HG03565 (cell line): Measurements from ENCODE around the gene KRT75.

Source experiments
- ATAC-seq: cut with Tn5 transposase; IDR thresholded peaks from one replicate; pipeline ENCODE4 v1.9.1; 2021; ENCODE audit warnings: mild to moderate bottlenecking, moderate library complexity; ENCODE audit not compliant: unreplicated experiment

The KRT75 gene

DNA sequence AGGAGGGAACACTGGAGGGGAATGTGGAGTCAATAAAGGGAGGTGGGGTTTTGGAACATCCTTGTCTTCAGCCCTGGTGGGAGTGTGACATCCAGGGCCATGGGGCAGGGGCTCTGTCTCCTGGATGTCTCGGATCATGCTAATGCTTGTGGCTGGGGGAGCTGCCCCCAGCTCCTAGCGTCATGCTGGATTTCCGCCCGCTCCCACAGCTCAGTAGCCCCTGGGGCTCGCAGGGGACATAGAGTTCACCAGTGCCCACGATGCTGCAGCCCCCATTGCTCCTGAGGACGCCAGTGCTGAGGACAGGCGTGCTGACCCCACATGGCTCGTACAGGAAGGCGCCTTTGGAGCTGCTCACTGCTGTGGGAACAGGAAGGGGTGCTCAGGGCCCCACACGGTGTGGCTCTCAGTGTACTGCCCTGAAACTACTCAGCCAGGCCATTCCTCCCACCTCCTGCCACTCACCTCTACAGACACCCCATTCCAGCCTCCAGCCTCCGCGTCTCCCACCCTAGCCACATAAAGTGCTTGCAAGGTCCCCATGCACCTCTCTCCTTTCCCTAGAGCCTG, 39.2 kb downstream of the KRT75 start:
- ATAC-seq, result no peak

DNA sequence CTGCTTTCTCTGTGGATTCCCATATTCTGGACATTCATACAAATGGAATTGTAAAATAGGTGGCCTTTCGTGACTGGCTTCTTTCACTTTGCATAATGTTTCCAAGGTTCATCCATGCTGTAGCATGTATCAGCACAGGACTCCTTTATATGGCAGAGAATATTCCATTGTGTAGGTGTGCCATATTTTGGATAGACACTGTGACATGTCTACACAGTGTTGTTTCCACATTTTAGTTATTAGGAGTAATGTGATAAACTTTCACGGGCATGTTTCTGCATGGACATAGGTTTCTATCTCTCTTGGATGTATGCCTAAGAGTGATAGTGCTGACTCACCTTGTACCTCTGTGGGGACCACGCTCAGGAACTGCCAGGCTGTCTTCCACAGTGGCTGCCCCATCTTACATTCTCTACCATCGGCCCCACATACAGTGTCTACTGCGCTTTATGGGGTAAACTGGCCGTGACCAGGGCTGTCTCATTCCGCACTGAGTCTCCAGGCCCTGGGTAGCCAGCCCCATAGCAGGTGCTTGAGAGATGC, 41.6 kb downstream of the KRT75 start:
- ATAC-seq, result no peak

DNA sequence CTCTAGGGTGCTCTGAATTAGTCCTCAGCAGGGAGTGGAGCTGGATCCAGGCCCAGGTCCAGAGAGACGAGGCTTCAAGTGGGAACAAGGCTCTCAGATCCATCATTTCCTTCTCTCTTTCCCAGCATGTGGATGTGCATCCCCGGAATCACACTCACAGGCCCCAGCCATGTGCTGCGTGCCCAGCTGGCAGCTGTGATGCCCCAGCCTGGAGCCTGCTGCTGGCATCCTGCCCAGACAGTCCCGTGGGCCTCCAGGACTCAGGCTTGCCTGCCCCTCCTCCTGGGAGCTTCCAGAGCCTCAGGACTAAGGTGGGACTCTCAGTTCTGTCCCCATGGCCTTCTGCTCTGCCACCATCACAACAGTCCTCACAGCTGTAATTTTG, 42.6 kb downstream of the KRT75 start:
- ATAC-seq, result no peak

DNA sequence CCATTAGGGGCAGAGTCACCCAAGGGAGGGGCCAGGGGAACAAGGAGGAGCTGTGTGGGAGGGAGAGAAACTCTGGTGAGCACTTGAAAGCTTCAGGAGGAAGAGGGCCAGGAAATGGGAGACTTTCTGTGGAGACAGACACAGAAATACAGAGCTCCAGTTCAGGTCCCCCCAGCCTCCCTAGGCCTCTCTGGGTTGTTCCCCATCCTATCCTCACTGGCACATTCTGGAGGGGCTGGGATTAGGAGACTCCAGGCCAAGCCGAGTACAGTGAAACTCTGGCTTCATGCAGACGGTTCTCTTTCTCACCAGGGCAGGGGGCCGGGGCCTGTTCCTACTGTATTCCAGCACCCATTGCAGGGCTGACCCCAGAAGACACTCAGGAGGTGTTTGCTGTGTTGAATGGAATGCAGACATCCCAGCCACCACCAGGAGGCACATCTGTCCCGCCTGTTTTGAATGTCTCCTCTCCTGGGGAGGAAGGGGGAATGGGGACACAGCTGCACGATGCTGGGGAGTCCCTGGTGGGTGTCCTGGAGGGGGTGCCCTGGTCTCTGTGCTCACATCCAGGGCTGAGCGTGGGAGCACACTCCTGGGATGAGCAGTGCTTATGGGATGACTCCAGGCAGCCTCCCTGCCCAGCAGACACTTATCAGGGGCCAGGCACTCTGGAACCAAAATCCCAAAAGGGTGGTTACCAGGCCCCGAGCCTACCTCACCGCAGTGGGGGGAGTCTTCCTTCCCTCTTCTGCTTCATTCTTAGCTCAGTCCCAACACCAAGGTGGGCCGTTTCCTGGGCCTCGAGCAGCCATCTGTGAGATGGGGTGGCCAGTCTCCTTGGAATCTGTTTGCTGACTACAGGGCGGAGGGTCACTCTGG, 43.2 kb downstream of the KRT75 start:
- ATAC-seq, result no peak

DNA sequence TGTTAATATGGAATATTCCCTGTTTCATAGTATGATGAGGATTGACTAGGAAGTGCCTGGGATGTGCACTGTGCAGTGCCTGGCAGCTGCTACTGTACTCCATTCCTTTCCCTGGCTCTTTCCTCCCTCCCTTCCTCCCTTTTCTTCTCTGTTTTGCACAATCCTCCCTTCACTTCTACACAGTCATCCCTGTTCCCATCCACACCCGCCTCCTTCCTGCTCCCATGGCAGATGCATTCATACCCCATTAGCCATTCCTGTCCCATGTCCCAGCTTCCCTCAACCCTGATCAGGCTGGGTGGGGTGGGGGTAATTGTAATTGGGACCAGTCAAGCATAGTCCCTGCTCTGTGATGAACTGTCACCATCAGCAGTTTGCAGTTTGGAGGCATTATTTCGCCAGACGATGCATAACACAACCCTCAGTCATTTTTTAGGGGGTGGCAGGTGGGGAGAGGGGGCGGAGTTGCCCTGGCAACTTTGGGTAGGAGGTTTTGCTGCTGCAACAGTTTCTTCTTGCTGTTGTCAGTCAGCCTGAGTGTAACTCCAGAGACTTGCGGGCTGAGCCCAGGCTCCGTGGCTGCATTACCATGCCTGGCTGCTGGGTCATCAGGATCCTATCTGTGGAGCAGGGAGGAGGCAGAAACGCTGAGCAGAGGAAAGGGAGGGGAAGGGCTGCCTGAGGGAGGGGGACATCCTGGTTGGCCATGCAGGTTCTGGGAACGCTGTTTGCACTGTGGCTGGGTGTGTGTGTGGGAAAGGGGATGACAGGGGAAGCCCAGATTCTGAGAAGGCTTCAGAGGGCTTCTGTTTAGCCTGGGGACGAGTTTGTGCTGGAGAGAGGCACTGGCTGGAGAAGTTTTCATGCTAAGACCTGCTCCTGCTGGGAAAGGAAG, 44.6 kb downstream of the KRT75 start:
- ATAC-seq, result no peak

DNA sequence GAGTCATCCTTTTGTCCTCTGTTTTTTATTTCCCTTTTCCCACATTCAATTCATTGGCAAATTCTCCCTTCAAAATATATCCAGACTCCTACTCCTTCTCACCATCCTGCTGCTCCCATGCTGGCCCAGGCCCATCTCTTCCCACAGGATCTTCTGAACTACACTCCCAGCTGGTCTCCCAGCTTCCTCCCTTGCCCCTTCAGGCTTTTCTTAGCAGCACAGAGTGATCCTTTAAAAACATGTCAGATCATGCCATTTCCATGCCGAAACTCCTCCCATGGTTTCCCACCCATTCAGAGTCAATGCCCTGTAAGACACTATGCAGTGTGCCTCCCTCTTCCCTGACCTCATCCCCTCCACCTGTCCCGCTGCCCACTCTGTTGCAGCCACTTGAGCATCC, 46.3 kb downstream of the KRT75 start:
- ATAC-seq, result no peak

DNA sequence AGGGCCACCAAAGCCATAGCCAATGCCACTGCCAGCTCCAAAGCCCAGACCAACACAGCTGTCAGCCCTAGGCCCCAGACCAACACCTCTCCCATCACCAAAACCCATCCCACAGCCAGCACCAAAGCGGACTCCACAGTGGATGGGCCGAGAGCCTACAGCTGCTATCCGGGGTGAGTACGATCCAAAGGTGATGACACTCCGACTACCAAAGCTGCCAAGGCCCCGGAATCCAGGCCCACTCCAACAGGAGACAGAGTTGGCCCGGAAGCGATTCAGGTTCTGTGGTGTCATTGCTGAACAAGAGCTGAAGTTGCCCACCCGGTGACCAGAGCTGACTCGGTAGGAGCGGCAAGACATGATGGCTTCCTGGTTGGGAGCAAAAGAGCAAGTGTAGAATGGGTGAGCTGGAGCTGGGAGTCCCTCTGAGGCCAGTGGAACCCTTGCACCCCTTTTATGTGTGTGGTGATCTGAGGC, 48.9 kb downstream of the KRT75 start, which contains the start of gene KRT84:
TSS of gene KRT84 (minus strand) at position 427 of the 477 bp plus-strand sequence. CDS start at position 360, 67 bp downstream.
- ATAC-seq, result no peak

DNA sequence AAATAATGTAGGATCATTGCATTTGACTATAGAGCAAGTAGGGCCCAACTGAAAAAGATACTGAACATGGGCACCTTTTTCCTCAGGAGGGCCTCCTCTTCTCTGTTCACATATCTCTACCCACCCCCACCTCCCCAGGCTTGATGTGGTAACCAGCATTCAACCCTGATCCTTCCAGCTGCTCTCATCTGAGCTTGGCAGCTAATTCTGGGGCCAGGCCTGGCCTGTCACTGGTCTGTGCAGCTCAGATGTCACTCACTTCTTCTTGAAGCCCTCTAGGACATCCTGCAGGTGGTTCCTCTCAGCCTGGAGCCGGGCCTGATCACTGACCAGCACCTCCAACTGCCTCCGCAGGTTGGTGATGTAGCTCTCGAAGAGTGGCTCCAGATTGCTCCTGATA, 50.8 kb downstream of the KRT75 start:
- ATAC-seq, result no peak

DNA sequence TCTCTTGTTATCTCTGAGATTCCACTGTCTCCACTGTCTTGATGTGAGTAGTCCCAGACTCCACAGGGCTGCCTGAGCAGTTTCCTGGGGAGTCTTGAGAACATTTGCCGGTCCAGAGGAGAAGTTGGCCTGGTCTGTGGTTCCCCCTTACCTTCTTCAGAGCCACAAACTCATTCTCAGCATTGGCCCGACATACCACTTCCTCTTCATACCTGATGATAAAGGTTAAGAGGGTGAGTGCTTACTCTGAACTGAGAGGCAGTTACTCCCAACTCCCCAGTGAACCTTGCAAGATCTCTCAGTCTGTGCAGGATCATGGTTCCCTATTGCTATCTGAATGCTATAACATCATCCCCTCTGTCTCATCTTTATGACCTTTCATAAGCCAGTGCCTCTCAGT, 51.3 kb downstream of the KRT75 start:
- no peak for ATAC-seq

DNA sequence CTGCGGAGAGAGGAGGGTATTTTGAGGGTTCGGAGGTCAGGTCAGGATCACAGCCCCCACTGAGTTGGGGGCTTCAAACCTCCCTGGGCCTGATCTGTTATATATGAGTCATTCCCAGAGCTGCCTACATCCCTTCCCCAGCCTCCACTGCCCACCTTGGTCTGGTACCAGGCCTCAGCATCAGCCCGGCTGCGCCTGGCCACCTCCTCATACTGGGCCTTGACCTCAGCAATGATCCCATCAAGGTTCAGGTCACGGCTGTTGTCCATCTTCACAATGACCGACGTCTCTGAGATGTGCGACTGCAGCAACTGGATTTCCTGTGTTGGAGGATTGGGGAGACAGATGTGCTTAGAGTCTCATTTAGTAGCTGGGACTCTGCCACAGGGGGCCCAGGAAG, 53.0 kb downstream of the KRT75 start:
- no peak for ATAC-seq

DNA sequence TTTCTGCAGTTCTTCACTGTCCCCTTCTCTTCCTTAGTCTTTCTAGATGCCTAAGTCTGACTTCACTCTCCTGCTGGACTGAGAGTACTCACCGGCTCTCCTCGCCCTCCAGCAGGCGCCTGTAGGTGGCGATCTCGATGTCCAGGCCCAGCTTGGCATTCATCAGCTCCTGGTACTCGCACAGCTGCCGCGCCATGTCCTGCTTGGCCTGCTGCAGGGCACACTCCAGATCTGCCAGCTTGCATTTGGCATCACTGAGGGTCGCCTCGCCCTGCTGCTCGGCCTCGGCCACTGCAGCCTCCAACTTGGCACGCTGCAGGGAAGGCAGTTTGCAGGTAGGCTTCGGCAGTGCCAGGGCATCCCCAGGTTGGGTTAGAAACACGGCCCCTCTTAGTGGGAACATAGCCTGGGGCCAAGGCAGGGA, 53.9 kb downstream of the KRT75 start:
- ATAC-seq, result no peak

DNA sequence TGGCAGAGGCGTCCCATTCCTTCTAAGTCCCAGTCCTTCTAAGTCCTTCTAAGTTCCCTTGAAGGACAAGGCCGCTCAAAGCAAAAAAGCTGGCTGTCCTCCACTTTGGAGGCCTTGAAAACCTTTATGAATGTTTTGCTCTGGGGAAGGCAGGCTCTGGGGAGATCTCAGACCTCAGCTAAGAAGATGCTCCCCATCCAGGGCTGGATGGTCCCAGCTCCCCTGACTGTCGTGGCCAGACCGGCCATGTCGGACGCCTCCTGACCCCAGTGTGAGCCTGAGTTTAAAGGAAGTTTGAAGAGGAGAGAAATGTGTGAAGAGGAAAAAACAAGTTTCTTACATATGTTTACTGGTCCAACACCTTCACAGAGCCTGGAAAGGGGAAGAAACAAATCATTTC, 54.6 kb downstream of the KRT75 start:
- no peak for ATAC-seq

DNA sequence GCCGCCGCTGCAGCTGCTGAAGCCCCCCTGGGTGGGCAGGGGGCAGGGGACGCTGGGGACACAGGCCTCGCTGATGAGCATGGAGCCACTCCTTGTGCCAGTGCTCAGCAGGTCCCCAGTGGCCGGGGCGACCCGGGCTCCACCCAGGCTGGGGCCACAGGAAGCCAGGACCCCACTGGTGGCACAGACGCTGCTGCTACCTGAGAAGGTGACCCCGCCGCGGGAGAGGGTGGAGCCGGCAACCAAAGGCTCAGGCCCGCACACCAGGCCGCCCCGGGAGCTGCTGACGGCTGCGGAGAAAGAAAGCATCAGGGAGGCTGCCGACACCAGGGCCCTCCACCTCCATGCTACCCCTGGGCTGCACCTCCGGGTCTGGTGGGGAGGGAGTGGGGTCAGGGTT, 56.1 kb downstream of the KRT75 start:
- ATAC-seq, result no peak

DNA sequence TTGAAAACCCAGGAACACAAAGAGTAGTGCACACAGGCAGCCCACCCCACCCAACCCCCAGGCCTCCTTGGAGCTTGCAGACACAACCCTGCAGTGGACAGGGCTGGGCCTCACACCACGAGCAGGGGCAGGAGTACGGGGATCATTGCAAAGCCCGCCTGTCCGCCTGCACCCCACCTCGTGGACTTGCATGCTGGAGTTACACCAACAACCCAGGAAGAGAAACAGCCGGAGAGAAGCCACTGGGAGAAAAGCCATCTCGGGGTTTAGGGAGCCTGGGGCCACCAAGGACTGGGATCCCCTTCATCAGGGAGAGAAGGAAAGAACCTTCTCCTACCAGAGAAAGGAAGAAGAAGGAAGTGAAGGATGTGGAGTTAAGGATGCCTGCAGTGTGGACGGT, 56.9 kb downstream of the KRT75 start:
- no peak for ATAC-seq
